ENCODE data around the gene OR11H6. TPM values are rescaled to one million over a fixed set of nuclear protein-coding genes. Genes with fewer than 3 reads are reported as not detected.
"Not testable (repeated sequence)": the region's sequence is repeated elsewhere in the genome, so short reads cannot be mapped to it uniquely, and the experiment has no call there.

Gene OR11H6, protein sequence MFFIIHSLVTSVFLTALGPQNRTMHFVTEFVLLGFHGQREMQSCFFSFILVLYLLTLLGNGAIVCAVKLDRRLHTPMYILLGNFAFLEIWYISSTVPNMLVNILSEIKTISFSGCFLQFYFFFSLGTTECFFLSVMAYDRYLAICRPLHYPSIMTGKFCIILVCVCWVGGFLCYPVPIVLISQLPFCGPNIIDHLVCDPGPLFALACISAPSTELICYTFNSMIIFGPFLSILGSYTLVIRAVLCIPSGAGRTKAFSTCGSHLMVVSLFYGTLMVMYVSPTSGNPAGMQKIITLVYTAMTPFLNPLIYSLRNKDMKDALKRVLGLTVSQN
- total RNA-seq: not detected in 2 replicates

DNA sequence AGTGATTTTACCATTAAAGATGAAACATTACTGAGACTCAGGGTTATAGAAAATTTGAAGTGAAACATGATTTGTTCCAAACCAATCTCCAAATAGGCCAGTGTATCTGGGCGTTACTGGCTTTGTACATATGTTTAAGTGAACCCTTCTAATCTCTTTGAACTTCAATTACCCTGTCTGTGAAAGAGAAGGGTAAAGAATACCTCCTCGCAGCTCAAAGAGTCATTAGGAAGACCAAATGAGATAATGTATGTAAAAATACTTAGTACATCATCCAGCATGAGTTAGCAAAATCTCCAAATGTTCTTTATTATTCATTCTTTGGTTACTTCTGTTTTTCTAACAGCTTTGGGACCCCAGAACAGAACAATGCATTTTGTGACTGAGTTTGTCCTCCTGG is at the start of gene OR11H6:
Gene OR11H6 (plus strand): TSS at position 301 of the 400 bp plus-strand sequence. CDS start 0 bp downstream, at position 301.
- no peak for DNase-seq (ENCODE audit: low read depth in 2 of 2)

DNA sequence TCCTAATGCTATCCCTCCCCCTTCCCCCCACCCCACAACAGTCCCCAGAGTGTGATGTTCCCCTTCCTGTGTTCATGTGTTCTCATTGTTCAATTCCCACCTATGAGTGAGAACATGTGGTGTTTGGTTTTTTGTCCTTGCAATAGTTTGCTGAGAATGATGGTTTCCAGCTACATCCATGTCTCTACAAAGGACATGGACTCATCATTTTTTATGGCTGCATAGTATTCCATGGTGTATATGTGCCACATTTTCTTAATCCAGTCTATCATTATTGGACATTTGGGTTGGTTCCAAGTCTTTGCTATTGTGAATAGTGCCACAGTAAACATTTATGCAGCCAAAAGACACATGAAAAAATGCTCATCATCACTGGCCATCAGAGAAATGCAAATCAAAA is 49.3 kb upstream of the OR11H6 start:
- DNase-seq (ENCODE audit: low read depth in 2 of 2): not testable (repeated sequence)

DNA sequence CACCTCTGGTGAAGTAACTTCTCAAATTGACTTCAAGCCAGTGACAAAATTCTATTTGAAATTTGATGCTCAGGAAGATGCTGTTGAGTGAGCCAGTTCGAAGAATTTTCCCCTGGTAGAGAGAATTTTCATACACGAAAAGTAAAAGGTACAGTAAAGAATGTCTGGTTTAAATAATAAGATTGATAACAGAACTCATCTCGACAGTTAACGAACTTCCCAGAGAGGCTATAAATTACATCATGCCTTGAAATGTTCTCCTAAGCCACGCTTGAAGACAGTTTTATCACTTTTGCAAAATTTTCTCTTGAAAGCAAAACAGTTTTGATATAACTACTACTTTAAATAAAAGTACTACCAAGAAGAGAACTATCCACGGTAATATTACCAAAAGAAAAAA is 47.2 kb upstream of the OR11H6 start:
- no peak for DNase-seq (ENCODE audit: low read depth in 2 of 2)

DNA sequence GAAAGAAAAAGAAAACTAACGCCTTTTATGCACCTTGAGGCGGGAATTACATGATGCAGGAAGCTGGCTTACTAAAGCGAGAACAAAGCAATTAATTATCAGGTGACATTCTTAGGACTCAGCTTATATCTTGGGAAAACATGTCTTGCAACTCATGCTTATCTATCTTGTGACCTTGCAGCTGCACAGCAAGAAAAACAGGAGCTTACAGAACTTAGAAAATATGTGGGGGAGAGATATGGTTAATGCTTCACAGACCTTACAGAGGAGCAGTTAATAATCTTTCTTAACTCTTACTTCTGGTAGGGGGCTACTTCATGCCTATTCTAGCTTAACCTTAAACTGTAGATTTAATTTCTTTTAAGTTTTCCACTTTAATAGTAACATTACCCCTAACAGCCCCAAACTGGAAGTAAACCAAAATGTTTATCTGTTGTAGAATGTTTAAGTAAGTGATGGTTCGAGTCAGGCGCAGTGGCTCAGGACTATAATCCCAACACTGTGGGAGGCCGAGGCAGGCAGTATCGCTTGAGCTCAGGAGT is 46.0 kb upstream of the OR11H6 start:
- DNase-seq (ENCODE audit: low read depth in 2 of 2): no peak

DNA sequence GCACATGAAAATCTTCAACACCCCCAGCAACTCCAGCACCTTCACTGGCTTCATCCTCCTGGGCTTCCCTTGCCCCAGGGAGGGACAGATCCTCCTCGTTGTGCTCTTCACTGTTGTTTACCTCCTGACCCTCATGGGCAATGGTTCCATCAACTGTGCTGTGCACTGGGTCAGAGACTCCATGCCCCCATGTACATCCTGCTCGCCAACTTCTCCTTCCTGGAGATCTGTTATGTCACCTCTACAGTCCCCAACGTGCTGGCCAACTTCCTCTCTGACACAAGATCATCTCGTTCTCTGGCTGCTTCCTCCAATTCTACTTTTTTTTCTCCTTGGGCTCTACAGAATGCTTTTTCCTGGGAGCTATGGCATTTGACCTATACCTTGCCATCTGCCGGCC is 44.3 kb upstream of the OR11H6 start:
- no peak for DNase-seq (ENCODE audit: low read depth in 2 of 2)

DNA sequence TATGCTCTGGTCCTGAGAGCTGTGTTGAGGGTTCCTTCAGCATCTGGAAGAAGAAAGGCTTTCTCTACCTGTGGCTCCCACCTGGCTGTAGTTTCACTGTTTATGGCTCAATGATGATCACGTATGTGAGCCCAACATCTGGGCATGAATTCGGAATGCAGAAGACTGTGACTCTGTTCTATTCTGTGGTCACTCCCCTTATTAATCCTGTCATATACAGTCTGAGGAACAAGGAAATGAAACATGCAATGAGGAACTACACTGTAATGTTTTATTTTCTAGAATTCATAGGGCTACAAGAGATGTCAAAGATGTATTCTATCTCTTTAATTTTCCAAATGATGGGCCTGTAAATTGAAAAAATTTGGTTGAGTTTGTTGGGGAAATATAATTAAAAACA is 43.6 kb upstream of the OR11H6 start:
- no peak for DNase-seq (ENCODE audit: low read depth in 2 of 2)

DNA sequence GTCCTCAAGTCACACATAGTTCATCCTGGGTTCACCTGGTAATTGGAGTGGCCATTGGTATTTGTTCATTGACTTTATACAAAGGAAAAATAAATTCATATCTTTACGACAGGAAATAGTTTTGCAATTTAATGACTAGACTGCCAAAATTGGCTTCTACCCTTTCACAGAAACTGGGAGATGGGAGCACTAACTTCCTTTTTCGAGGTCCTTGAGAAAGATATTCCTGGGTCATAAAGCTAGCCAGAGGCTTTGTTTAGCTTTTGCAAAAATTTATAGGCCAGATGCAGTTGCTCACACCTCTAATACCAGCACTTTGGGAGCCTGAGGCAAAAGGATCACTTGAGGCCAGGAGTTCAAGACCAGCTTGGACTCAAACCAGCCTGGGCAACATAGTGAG is 43.0 kb upstream of the OR11H6 start:
- DNase-seq (ENCODE audit: low read depth in 2 of 2): no peak

DNA sequence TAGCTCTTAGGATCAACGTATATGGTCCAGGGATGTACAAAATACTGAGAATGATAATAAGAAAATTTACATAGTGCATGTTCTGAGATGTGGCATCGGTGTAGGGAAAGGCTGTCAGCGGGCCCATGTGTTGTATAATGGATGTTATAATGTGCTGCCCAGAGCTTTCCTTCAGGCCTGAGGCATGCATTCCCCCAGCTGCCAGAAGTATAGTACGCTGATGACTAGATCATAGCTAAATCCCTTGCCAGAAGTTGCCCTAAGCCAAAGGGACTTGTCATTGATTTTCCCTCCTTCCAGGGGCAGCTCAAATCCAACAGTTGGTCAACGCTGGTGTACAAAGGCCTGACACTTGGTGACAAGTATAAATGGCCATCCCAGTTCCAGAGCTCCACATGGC is 39.3 kb upstream of the OR11H6 start:
- no peak for DNase-seq (ENCODE audit: low read depth in 2 of 2)

DNA sequence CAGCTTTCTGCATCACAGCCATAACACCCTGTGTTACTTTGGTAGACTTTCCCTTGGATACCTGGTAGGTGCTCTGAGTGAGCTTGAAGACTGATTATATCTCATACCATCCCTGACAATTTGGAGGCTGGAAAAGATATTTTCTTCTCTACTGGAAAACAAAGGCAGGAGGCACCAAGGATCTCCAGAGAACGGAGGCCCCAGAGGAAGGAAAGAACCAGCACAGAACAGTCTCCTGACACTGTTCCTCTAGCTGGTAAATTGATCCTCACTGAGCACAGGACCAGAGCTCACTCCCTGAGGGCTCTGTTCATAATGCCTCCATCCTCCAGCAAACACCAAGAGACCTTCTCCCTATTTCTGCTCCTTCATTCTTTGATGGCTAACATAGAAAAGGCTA is 32.9 kb upstream of the OR11H6 start, which contains the start of gene OR11G2:
Gene OR11G2 (plus strand): TSS at position 301 of the 400 bp plus-strand sequence. CDS start 6,542 bp downstream, outside the sequence.
- DNase-seq (ENCODE audit: low read depth in 2 of 2): no peak

DNA sequence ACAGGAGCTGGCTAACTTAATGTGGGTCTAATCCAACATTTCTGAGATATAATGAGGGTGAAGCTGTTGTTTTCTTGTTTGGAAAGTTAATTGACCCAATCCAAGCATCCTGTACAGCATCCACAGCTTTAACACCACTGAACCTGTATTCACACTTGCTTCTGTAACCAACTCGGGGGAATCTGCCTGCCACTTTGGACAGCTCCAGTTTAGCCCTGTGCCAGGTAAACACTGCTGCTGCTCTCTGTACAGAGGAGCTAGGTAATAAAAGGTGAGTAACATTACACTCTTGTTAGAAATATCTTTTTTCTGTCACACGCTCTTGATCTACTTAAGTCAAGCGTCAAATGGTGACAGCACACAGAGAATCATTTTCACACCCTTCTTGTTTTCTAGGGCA is 32.1 kb upstream of the OR11H6 start:
- no peak for DNase-seq (ENCODE audit: low read depth in 2 of 2)

DNA sequence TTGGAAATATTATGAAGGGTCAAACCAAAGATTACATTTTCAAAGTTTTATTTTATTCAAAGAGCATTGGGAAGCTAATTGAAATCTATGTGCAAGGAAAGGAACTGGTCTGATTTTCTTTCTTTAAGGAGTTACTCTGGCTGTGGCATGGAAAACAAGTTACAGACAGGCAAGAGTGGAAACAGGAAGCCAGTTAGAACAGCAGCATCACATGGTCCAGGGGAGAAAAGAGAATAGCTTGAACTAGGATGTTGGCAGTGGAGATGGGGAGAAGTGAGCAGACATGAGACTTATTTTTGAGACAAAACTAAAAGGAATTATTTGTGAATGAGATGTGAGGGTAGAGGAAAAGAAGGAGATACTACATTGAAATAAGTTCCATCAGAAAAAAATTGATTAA is 29.4 kb upstream of the OR11H6 start:
- no peak for DNase-seq (ENCODE audit: low read depth in 2 of 2)

DNA sequence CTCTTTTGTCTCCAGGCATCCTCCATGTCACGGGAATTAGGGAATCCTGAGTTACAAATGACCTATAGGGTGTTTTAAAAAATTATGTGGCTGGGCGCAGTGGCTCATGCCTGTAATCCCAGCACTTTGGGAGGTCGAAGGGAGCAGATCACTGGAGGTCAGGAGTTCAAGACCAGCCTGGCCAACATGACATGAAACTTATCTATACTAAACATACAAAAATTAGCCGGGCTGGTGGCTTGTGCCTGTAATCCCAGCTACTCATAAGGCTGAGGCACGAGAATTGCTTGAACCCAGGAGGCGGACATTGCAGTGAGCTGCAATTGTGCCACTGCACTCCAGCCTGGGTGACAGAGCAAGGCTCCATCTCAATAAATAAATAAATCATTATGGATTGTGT is 28.3 kb upstream of the OR11H6 start:
- not testable (repeated sequence) for DNase-seq (ENCODE audit: low read depth in 2 of 2)

DNA sequence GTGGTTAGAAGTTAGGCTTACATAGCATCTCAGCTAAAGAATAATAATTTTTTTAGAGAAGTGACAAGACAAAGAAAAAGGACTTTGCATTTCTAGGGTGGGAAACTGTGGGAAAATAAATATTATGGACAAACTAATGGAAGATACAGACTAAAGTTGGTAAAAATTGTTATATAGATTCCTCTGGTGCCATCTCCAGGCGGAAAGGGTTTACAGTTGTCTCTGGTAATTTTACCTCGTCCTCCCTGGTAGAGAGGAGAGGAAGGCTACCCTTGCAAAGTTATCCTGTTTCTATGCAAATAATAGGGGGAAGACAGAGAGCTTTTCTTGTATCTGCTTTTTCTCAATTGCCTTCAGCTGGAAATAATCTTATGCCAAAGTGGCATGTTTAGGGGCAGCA is 27.6 kb upstream of the OR11H6 start:
- no peak for DNase-seq (ENCODE audit: low read depth in 2 of 2)

DNA sequence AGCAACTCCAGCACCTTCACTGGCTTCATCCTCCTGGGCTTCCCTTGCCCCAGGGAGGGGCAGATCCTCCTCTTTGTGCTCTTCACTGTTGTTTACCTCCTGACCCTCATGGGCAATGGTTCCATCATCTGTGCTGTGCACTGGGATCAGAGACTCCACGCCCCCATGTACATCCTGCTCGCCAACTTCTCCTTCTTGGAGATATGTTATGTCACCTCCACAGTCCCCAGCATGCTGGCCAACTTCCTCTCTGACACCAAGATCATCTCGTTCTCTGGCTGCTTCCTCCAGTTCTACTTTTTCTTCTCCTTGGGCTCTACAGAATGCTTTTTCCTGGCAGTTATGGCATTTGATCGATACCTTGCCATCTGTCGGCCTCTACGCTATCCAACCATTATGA is 26.1 kb upstream of the OR11H6 start:
- DNase-seq (ENCODE audit: low read depth in 2 of 2): no peak

DNA sequence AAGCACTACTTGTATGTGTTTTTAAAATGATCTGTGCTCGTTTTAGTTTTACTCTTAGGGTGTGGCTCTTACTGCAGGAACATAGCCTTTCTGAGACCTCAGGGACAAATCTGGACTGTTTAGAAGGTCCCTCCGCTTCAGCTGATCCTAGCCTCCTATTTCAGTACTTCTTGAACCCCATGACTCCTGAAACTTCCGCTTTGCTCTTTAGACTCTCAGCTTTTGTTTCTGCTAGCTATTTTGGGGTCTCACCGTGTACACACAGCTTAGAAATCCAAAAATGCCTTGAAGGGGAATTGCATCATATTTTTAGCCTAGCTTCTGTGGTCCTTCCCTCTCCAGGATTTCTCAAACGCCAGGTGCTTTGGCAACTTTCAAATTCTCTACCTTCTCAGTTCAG is 24.5 kb upstream of the OR11H6 start:
- no peak for DNase-seq (ENCODE audit: low read depth in 2 of 2)

DNA sequence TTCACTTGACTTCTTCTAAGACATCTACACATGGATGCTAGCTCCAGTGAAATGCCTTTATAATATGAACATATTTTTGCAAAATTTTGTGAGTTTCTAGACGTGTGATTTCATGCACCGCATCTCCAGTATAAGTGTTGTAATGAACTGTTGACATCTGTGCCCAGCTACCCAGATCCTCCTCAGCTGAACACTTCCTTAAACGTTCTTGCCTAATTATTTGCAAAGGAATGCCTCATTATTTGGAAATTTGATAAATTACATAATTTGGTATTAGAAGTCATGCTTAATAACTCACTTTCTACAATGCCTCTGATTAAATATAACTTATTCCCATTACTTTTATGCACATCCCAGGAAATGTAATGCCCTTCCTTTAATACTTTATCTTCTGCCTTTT is 18.8 kb upstream of the OR11H6 start:
- DNase-seq (ENCODE audit: low read depth in 2 of 2): no peak

DNA sequence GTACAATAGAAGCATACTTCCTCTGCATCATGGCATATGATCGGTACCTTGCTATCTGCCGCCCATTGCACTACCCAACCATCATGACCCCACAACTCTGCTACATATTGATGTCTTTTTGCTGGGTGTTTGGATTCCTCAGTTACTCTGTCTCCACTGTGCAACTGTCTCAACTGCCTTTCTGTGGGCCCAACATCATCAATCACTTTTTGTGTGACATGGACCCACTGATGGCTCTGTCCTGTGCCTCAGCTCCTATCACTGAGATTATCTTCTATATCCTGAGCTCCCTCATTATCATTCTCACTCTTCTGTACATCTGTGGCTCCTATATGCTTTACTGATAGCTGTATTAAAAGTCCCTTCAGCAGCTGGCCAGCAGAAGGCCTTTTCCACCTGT is 13.9 kb upstream of the OR11H6 start:
- no peak for DNase-seq (ENCODE audit: low read depth in 2 of 2)

DNA sequence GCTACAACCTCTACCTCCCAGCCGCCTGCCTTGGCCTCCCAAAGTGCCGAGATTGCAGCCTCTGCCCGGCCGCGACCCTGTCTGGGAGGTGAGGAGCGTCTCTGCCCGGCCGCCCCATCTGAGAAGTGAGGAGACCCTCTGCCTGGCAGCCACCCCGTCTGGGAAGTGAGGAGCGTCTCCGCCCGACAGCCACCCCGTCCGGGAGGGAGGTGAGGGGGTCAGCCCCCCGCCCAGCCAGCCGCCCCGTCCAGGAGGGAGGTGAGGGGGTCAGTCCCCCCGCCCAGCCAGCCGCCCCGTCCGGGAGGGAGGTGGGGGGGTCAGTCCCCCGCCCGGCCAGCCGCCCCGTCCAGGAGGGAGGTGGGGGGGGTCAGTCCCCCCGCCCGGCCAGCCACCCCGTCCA is 11.1 kb upstream of the OR11H6 start:
- DNase-seq (ENCODE audit: low read depth in 2 of 2): not testable (repeated sequence)

DNA sequence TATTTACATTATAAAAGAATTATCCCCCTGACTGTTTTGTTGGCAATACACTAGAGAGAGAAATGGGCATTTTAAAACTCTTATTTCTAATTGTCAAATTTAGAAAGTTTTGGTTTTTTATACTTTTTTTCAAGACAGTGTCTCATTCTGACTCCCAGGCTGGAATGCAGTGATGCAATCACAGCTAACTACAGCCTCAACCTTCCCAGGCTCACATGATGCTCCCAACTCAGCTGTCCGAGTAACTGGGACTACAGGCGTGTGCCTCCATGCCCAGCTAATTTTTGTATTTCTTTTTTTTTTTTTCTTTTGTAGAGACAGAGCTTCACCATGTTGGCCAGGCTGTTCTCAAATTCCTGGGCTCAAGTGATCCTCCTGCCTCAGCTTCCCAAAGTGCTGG is 8.3 kb upstream of the OR11H6 start:
- no peak for DNase-seq (ENCODE audit: low read depth in 2 of 2)

DNA sequence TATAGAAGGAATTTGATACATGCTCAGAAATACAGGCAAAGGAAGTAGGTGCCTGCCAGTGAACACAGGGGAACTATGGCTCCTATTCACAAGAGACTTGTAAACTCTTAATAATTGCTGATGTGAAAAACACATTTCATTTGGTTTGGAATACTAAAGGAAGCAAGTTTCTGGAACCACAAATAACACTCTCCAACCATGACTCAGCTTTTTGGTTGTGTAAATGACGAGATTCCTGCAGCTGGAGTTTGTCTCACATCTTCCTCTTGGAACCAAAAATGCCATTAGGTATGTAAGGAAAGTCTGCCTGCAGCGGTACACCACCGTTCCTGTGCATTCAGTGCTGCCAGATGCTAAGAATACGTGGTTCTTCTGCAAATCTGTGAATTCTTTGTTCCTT is 4.5 kb upstream of the OR11H6 start:
- DNase-seq (ENCODE audit: low read depth in 2 of 2): peak in 1 of 2 donors; percentile 1

DNA sequence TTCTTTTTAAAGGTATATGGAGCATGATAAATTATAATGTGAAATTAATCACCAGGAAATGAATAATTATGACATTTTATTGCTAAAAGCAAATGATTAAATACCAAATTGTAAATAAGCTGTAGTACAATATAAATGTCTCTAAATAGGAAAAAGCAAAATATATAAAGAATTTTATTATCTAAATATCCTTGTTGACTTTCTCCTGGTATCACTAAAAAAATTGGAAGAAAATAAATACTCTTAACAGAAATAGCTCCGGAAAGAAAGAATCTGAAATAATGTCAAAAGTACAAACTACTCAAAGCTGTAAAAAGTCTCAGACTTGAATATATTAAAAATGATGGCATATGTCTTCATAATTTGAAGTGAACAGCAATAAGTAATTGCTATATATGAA is 5.2 kb downstream of the OR11H6 start, which contains the start of gene OR11H7:
Gene OR11H7 (plus strand): TSS at position 301 of the 400 bp plus-strand sequence.
- no peak for DNase-seq (ENCODE audit: low read depth in 2 of 2)

DNA sequence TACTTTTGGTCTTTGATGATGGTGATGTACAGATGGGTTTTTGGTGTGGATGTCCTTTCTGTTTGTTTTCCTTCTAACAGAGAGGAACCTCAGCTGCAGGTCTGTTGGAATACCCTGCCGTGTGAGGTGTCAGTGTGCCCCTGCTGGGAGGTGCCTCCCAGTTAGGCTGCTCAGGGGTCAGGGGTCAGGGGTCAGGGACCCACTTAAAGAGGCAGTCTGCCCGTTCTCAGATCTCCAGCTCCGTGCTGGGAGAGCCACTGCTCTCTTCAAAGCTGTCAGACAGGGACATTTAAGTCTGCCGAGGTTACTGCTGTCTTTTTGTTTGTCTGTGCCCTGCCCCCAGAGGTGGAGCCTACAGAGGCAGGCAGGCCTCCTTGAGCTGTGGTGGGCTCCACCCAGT is 11.9 kb downstream of the OR11H6 start:
- not testable (repeated sequence) for DNase-seq (ENCODE audit: low read depth in 2 of 2)

DNA sequence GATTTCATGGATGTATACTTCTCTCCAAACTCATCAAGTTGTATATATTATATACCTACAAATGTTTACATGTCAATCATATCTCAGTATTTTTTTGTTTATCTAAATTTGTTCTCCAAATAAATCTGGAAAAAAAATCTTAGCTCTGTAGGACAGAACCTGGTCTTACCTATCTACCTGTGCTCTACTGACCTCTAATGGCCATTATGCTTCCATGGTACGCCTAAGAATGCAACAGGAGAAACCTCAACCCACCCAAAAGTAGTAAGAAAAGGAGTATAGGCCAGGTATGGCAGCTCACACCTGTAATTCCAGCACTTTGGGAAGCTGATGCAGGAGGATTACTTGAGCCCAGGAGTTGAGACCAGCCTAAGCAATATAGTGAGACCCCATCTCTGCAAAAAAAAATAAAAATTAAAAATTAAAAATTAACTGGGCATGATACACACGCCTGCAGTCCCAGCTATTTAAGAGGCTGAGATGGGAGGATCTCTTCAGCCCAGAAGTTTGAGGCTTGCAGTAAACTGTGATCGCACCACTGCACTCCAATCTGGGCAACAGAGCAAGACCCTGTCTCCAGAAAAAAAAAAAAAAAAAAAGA is 24.2 kb downstream of the OR11H6 start:
- peak in 1 of 2 donors; percentile 3 for DNase-seq (ENCODE audit: low read depth in 2 of 2)

Measured in lung microvascular endothelial cell (primary cell).